Stimulated activated CD8-positive, alpha-beta memory T cell treated with anti-CD3 and anti-CD28 coated beads, Interleukin-15, amount 100 ng/mL, for 4 hours (primary cell): ENCODE data around the gene LIF.

Experiments
- DNase-seq, 2 donors: peaks; one replicate each; pipeline ENCODE4 v3.0.0-alpha.2; 2020; ENCODE audit warnings: low read depth in 2 of 2

Gene LIF

DNA sequence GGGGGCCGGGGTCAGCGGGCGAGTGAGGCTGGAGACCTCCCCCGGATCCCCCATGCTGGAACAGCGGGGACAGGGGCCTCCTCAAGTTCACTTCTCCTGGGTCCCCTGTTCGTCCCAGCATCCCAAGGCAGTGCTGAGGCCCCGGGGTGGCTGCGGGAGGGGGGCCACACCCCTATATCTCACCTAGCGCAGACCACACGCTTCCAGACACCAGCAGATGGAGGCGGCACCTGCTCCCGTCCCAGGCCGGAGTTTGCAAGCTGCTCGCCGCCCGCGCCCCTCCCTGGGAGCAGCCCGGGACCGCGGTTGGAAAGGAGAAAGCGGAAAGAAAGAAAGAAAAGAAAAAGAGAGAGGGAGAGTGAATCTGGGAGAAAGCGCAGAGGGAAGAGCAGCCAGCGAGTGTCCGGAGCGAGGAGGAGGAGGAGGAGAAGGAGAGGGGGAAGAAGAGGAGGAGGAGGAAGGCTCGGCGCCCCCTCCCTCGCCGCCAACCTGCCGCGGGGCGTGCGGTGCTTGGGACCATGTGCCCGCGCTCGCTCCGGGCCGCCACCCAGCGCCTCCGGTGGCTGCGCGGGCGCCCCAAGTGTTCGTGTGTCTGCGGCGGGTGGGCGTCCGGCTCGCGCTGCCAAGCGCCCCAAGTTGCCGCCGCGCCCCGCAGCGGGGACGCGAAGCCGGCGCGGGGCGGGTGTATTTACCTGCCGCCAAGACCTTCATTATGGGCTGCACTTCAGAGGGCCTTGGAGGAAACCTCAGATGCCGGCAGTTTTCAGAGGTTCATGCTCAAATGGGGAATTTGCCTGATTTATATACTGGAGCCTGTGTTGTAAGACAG is at the start of gene LIF:
LIF (minus strand) TSS at position 775 of the 829 bp plus-strand sequence; CDS start at position 711, 64 bp downstream.
- DNase-seq: peak in 1 of 2 donors; percentile 39

DNA sequence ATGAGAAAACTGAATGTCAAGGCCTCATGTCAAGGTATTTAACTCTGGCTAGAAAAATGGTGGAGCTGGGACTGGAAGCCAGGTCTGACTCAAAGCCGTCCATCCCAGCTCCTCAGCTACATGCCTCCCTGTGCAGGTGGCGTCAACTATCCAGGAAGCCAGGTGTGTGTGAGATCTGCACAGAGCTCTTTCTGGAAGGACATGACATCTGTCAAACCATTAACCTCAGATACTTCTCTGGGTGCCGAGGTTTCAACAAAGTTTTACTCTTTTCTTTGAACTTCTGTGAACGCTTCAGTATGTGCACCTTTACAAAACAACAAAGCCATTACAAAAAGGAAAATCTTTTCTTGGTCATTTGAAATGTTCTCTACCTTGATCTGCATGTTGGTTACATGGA is 49.8 kb upstream of the LIF start:
- DNase-seq: no peak

DNA sequence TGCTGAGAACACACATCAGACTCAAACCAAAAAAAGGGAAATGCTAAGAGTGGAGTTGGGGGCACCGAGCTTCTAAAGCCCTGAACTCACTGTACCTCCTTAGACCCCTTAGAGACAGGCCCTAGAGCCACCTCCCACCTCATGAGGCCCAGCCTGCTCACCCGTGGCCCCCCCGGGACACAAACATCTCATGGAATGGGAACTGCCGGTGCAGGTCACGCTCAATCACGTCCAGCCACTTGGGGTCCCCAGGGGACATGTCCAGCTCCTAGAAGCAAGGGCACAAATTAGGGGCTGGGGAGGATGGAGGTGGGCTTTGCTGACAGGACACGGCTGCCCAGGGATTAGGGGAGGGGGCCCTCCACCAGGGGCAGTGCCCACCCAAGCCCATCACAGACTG is 49.0 kb upstream of the LIF start:
- no peak for DNase-seq

DNA sequence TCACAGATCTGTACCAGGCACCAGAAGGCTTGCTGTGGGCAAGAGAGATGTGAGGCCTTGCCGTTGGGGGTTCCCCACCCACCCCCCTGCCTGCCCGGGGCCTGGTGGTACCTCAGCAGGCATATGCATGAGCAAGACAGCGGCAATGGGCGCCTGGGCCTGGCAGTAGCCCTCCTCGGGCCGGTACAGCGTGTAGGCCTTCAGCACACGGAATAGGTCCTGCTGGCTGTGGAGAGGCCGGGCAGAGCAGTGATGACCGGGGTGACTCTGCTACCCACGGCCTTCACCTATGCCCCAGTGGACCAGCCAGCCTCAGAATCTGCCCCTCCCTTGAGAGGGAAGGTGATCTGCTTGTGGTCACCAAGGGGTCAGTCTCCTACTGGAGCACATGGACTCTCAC is 48.3 kb upstream of the LIF start:
- no peak for DNase-seq

DNA sequence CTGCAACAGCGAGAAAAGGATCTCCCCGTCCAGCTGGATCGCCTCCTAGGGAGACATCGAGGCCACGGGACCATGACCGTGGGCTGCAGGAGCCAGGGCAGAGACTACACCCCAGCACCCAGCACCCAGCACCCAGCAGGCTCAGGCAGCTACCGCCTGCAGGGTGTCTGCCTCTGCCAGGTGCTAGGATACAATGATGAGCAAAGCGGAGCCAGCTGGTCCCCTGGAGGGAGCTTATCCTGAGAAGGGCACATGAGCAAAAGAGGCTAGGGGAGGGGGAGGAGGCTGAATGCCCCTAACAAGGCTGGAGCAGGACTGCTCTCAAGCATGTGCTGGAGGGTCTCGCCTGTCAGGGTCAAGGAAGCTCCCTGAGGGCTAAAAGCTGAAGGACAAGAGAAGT is 47.5 kb upstream of the LIF start:
- no peak for DNase-seq

DNA sequence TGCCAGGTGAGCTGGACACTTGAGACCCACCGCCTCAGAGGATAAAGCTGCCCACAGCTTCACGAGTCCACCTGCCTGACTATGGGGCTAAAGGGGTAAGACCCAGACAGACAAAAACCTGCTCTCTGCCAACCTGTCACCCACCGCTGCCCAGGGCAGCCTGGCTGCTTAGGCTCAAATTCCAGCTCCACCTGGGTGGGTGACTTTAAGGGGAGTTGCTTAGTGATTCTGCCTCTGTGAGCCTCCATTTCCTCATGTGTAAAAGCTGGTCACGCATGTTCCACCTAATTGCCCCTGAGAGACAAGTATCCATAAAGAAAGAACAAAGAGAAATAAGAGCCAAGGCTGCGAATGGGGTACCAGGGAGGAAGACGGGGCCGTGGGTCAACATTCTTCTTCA is 46.5 kb upstream of the LIF start:
- no peak for DNase-seq

DNA sequence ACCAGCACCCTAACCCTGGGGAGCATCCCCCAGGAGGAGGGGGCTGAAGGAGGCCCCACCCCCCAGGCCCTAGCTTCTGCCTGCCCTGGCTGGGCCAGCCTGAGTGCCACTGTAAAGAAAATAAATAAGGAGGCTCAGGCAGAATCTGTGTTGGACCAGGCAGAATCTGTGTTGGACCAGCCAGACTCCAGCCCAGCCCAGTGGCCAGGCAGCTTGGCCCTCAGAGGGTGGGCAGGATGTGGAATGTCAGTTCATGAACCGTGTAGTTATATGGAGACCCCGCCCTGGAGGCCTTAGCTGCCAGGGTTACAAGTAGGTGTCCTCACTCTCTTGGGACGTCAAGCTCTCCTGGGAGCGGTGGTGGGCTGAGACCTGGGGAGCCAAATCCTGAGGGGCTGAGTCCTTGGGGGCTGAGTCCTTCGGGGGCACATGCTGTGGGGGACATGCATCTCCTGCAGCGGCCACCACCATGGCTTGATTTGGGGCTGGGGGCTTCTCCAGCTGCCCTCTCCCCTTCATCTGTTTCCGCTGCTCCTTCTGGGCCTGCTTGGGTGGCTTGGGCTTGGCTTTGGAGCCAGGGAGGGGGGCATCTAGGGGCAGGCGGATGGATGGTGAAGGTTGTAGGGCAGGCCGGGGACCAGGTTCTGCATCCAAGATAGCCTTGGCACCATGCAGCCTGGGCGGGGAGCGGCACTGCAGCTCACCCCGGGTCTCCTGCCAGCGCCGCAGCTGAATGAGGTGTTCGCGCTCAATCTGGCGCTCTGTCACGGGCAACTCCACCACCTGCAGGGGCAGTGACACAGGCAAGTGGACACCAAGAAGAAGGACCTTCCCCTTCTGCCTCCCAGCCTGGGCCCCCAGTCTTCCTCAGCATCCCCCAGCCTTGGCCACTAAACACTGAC is 45.8 kb upstream of the LIF start:
- no peak for DNase-seq

DNA sequence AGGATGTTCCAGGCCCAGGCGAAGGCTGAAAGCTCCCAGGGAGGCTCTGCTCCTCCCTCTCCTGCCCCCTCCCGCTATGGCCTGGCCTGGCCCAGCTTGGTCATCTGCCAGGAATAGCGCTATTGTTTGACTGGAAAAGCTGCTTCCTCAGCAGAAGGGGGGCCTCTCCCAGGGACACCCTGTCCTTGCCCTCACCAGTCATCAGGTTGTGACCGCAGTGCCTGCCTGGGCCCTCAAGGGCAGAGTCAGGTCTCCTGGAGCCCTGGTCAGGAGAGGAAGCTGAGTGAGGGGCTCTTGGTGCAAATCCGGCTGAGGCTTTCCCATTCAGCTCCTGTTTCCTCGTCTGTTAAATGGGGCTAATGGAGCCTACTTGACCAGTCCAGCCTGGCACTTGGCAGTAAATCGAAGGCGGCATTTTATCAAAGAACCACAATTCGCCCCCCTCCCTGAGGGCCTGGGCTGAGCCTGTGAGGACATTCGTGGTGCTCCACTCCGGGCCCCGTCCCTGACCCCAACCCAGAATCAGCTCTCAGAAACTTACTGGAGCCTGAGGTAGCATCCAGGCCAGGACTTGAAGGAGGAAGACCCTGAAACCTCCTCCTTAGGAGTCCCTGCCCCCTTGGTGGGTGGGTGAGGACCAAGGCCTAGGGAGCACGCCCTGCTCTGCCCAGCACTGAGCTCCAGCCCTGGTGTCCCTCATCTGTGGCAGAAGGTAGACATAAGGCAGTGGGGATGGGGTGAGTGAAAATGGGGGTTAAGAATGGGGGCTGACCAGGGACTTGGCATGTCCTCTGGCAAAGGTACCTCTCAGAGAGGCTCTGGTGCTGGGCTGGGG is 44.7 kb upstream of the LIF start:
- no peak for DNase-seq

DNA sequence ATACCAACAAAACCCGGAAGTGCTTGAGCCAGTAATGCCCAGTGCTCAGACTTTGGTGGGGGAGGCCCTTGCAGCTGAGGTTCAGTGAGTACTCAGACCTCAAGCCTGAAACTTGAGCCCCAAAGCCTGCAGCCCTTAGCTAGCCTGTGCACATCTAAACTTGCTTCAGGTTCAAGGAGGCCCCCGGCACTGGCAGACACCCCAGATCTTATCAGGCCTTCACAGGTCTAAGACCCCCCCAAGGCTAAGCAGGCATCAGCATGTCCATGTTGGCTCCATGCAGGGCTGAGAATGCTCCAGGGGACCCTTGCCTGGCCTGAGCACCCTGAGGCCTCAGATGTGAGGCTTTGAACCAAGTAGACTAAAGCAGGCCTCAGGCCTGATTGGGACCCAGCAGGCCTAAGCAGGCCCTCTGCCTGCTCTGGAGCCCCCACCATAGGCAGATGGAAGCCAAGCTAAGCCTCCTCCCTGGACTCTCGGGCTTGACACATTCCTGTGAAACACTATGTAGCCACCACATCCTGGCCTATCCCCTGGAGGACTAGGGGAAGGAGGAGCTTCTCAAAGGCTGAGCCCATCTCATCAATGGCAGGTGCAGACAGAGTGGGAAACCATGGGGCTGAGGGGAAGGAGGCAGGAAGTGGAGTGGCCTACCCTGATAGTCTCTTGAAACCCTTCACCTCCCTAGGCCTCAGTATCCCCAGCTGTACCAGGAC is 43.9 kb upstream of the LIF start:
- no peak for DNase-seq

DNA sequence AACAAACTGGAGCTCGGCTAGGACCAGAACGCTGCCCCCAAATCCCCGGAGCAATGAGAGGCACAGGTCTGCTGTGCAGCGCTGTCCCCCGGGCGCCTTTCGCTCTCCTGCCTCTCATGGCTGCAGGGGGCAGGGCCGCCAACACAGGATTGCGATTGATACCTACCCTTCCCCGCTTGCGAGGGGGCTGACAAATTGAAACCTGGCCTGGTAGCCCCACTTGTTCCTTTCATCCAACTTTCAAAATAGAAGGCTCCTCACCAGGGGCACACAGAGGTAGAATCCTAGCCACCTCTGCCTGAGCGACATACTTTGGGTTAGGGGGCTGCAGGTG is 43.4 kb upstream of the LIF start:
- no peak for DNase-seq

DNA sequence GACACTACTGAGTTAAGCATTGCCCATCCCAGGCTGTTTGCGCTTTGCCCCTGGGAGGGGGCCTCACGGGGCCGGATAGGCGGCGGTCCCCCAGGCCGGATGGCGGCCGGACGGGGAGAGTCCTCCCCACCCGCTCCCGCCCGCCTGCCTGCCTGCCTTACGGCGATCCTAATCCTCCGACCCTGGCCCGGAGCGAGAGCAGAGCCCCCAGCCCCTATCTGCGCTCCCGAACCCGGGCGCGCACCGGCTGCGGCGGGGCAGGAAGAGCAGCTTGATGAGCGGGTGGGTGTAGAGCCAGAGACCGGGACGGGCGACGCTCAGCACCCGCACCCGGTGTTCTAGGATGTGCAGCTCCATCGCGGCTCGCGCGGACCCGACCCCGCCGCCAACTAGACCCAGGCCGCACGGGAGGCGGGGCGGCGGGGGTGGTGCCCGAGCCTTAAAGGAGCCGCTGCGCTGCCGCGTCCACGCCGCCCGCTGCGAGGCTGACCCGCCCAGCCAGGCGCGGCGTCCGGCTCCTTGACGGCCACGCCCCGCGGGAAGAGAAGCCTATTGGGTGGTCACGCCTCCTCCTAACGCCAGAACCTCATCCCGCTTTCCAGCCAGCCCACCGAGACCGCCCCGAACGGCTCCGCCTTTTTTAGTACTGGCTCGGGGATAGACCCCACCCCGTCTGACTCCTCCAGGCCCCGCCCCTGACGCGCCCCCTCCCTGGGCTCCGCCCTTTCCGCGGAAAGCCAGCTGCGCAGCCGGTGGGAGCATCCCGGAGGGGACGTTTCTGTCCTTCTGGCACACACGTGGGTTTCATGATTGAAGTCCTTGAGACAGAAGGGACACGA is 42.8 kb upstream of the LIF start, which contains the start of gene CASTOR1:
CASTOR1 (minus strand) TSS at position 365 of the 839 bp plus-strand sequence; CDS start at position 357, 8 bp downstream.
- DNase-seq: peak; percentile 69 to 74

DNA sequence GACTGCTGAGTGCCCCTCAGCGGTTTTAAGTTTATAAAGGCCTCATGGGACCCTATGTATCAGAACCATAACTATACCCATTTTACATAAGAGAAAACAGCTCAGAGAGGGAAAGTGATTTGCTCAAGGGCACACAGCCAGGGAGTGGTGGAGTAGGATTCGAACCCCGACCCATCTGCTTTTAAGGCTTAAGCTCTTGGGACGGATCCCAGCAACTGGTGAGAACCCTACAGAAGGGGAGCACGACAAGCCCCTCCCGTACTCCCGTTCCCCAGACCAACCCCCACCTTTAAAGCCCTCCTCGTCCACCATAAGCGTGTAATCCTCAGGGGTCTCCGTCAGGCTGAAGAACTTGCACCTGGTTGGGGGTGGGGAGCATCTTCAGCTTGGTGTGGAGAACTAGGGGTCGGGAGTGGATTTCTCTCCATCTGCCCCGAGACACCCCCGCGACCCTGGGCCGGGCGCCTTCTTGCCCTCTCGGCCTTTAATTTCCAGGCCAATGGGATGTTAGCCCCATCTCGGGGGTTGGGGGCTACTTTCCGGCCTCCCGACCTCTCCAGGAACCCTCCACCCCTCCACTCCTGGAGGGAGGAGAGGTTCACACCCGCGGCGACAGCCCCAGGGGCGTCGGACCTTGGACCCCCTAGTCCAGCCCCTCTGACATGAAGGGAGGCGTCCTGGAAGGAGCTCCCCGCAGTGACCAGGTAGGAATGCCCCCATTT is 42.0 kb upstream of the LIF start:
- DNase-seq: no peak

DNA sequence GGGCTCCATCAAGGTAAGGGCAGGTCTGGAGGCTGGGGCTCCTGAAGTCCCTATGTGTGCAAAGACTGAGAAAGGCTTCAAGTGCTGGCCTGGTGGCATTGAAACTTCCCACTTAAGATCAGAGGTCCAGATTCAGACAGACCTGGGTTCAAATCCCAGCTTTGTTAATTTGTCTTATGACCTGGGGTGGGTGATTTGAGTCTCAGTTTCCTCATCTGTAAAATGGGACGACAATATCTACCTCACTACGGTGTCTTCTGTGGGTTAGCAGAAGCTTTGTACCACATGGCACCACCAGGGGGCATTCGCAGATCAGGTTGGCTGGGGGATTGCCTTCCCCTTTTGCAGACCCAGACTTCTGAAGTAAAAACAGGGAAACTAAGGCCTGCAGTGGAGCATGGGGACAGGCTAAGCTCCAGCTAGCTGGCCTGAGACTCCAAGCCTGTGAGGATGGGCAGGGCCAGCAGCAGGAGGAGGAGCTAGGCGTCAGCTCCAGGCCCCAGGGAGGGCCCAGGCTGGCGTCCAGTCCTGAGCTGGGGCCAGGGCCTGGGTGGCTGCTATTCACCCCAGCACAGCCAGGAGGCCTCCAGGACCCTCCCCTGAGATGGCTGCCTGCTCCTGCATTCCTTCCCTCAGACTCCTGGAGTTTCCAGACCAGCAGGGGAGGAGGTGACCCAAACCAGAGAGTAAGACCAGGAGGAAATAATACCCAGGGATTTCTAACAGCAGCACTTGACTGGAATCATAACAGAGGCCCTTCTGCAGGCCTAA is 41.3 kb upstream of the LIF start:
- peak; percentile 63 to 82 for DNase-seq

DNA sequence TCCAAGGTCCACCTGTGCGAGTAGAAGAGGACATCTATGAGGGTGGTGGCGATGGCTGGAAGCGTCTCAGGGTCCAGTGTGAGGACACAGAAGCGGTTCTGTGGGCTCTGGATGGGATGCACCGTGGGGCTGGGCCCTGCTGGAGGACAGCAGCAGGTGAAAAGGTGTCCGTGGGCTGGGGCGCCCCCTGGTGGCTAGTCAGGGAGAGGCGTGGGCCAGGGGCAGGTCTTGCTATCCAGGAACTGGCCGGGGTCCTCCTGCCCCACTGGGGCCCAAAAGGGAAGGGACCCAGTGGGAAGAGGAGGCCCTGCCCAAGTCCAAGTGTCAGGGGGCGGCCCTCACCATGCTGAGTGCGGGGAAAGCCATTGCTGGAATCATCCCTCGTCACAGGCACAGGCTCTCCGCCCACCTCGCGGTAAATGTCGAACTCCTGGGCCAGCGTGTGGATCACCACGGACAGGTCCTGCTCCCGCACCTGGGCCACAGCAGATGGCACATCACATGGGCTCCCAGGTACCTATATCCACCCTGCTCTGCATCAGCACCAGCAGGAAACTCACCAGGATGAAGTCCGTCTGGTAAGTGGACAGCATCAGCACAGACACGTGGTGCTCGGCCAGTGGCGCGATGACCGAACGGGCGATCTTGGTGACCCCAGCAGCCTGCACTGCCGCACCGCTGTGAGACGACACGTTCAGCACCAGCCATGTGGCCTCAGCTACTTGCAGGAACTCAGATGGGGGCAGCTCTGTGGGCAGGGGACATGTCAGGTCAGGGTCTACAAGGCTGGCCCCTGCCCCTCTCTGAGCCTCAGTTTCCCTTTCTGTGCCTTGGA is 40.5 kb upstream of the LIF start:
- DNase-seq: peak; percentile 54 to 66

DNA sequence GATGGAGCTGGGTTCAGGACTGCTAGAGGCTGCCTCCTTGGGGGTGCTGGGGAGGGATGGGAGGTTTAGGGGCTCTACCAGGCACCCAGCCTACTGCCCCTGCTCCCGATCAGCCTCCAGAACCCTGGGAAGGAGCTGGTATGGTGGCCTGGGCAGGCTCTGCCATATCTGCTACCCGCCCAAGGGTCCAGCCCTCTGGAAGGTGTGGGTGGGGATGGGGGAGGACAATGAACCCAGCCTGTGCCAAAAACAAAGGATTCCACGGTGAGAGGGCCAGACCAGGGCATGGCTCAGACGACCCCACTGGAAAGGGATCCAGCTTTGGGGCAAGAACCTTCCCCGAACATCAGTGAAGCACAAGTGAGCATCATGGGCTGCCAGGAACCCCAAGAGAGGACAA is 39.8 kb upstream of the LIF start:
- DNase-seq: no peak

DNA sequence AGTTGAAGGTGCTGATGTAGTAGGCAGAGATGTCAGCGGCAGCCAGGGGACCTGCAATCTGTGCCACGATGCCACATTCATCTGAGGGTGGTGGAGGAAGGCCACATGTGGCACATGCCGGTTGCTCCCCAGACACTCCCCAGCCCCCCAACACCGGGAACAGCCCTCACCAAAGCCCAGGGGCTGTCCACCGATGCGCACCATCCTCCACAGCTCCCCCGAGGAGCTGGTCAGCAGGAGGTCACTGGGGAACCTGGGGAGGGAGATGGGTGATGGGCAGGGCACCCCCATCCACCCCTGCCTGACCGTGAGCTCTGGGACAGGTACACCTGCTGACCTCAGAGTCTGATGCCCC is 39.3 kb upstream of the LIF start:
- DNase-seq: no peak

DNA sequence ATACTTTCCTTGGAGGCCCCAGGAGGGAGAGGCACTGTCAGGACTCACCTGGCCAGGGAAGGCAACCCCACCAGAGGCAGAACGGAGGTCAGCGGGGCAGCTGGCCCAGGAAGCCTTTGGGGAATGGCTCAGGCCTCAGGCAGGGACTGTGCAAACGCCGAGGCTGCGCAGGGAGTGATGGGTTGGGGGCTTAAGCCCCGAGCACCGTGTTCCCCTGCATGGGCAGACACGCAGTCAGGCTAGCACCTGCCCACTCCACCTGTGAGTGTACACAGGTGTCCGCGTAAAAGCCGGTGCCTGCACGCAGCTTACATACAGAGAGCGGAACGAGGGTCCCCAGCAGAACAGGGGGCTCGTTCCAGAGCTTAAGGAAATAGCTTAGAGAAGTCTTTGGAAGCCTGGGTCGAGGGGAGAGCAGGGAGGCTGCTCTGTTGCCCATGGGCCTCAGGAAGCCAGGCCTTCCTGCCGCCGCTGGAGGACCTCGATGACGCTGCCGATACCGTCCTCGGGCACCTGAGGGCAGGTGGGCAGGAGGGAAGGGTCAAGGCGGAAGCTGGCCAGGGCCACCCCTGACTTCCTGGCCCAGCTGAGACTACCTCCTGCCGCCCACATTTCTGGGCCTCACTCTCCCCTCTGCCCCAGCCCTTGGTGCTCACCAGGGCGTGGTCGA is 38.8 kb upstream of the LIF start:
- no peak for DNase-seq

DNA sequence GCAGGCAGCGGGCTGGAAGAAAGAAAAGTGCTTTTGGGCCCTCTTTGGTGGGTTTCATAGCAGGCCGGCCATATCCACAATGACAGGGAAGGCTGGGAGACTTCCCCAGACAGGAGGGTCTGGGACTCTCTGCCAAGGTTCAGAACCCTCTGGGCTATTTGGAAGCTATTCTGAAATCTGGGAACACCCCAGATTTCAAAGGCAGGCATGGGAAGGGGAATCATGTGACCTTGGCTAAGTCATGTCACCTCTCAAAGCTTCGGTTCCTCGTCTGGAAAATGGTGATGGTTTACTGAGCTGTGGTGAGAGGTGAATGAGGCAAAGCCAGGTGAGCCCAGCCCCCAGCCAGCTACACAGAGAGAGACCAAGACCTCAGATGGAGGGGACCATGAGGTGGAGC is 38.1 kb upstream of the LIF start:
- DNase-seq: no peak
